ENCODE measurements around the gene GBA3.

Gene GBA3

DNA sequence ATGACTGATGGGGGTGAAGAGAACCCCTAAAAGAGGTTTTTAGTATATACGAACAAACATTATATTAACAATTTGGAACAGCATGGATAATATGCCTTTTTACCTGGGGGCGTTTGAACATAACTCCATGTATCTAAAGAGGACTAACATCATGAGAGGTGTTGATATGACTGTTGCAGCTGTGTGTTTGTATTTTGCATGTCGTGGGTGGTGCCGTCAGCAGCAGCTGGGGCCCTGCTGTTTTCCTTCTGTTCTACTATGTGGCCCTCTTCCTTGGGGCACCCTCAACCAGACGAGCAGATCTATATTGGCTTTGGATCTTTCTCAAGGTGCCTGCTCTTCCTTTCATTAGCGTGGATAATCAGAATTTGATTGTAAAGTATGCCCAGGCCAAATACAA lies 11.2 kb downstream of the GBA3 start:
- DNase-seq: no peak

DNA sequence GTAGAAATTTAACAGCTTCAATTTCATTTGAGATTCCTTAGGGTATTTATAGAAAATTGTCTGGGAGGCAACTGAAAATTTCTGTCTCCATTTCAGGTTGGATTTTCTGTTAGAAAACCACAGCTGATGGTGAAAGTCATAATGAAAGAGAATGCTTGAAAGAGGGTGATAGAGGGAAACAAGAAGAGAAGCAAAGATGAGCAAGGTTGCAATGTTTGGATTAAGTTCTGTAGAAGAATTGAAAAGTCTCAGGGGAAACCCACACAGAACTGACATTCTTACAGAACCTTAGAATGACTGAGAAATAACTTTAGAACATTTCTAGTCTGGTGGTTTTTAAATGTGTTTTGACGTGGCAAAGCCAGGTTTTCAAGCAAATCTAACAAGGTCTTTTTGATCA lies 14.7 kb downstream of the GBA3 start:
- no peak for DNase-seq

GRCh38 chr4:22708961-22709360 lies 16.2 kb downstream of the GBA3 start:
- DNase-seq: no peak

- DNase-seq: no peak
These were observed 19.4 kb downstream of the GBA3 start for GRCh38 chr4:22712105-22712504.

DNA sequence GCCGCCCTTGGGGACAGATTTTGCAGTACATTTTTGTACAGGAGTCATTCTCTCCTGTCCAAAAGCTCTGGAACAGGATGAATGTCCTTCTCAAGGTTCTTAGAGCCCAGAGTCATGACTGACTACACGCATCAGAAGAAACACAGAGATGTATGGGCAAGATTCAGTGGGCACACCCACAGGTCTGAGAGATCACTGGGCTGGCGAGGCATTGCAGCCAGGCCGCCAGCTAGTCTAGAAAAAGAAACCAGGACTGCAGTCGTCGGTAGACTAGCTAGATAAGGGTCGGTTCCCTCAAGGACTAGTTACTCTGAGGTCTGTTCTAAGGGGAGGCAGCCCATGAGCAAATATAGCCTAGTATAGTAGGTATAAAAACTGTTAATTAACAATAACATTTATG lies 19.8 kb downstream of the GBA3 start:
- DNase-seq: no peak

DNA sequence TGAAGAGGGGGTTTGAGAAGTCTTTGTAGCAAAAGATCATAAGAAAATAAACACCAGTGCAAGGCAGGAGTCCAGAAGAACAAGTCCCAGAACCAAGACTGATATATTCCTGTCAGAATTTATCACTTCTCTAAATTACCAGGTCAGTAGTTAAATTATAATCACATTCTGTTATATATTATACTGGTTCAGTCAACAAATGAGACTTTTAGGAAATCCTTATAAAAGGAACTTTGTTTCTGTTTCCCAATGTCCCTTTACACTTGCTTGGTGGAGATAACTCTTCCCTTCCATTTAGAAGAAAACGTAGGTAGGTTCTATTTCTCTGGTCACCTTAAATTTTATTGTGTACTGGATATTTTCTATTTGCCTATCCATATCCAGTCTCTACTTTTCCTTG lies 21.1 kb downstream of the GBA3 start:
- no peak for DNase-seq

GRCh38 chr4:22719218-22719617 lies 26.5 kb downstream of the GBA3 start:
- DNase-seq: no peak

DNA sequence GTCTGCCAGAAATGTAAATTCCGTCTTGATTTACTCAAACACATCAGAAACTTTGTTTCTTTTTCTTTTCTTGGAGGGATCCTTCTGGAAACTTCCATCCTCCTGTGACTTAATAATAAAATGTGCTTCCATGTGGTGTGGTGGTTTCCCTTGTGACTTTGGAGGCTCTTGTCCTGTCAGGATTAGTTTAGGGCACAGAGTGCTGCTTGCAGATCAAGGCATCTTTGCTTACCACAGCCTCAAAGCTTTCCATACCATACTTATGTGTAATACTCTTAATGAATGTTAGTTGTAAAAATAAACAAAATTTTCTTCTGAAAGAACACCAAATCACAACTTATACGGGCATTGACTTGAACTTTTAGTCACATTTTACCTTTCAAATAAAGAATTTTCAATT lies 27.4 kb downstream of the GBA3 start:
- no peak for DNase-seq

DNA sequence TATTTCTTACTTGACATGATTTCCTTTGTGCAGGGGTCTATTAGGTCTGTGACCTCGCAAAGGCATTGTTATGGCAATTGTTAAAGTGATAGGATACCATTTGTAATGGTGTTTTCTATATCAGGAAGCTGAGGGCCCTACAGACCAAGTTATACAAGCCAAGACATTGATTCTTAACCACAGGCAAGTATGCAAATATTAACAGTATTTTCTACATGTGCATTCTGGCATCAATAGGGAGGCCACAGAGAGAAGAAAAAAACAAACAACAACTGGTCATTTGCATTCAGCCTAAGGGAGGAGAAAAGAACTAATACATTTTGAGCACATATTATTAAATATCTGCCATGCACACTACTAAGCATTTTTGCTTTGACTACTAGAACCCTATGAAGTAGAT lies 28.5 kb downstream of the GBA3 start:
- DNase-seq: no peak

DNA sequence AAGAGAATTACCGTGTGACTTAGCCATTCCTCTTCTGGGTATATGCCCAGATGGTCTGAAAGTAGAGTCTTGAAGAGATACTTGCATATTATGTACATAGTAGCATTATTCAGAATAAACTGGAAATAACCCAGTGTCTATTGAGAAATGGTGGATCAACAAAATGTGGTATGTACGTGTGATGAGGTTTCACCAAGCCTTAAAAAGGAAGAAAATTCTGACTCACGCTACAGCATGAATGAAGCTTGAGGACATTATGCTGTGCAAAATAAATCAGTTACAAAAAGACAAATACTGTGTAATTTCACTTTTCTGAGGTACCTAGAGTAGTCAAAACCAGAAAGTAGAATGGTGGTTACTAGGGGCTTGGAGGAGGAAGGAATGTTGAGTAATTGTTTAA lies 37.3 kb downstream of the GBA3 start:
- no peak for DNase-seq

- no peak for DNase-seq
These were observed 41.1 kb downstream of the GBA3 start for GRCh38 chr4:22733816-22734215.

GRCh38 chr4:22736912-22737311 lies 44.2 kb downstream of the GBA3 start:
- DNase-seq: no peak

- DNase-seq: no peak
These were observed 47.2 kb downstream of the GBA3 start for GRCh38 chr4:22739968-22740367.

DNA sequence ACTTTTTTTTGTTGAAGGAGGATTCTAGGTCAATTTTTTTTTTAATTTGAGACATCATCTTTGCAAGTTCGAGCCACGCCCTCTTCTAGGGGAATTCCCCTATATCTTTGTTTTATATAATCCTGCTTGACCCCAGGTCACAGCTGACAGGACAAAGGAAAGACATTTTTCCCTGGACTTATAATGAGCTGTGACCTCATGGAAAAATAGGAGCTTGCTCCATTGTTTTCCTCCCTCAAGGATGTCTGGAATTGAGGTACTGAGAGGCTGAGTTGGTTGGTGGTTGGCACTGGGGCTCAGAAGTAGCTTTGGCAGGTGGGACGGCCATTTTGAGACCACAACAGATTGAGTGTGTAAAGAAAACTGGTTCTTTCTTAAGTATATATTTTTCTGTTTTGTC lies 49.0 kb downstream of the GBA3 start:
- DNase-seq: no peak

GRCh38 chr4:22743290-22743689 lies 50.6 kb downstream of the GBA3 start:
- DNase-seq: no peak

- DNase-seq: no peak
These were observed 51.8 kb downstream of the GBA3 start for GRCh38 chr4:22744478-22745062.

- no peak for DNase-seq
These were observed 52.5 kb downstream of the GBA3 start for GRCh38 chr4:22745234-22745633.

DNA sequence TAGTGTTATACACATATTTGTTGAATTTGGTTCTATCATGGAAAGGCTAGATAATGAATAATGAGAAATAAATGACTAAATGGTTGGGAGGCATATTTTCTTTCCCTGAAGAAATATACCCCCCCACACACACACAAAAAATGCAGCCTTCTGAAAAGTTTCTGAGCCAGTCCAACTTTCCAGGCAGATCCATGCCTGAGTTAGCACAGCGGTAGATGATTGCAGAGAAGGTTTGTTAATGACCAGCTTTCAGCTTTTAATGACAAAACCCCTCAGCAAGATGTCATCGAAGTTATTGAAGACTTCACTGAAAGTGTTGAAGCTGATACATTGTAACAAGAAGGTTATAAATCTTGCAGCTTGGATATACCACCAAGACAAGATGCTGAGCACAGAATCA lies 61.4 kb downstream of the GBA3 start:
- DNase-seq: no peak

DNA sequence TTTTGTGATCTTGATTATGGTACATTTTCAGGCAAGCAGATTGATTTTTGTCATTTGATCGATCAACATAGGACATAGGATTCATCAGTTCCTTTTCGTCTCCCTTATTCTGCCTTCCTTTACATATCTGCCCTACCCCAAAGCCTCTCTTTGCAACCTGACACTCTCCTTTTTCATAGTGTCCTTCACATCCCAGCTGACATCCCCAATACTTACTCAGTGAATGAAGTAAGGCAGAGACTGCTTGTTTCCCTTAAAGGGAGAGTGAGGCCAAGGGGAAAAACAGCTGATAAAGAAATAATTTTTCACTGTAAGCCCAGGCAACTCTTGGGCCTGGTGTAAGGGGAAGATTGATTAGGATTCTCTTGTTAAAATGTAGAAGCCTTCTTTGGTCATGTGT lies 69.8 kb downstream of the GBA3 start:
- no peak for DNase-seq

DNA sequence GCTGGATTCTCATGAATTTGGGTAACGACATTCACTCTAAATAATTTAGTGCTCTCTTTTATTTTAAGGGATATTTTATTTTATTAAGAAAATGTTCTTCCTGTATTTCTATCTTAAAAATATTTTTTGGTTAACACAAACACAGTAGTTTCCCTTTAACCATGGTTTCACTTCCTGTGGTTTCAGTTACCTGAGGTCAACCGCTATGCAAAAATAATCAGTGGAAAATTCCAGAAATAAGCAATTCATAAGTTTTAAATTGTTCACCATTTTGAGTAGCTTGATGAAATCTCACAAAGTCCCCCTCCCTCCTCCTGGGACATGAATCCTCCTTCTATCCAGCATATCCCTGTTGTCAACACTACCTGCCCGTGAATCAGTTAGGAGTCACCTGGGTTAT lies 71.4 kb downstream of the GBA3 start:
- DNase-seq: no peak

- no peak for DNase-seq
These were observed 73.3 kb downstream of the GBA3 start for GRCh38 chr4:22766068-22766467.

- no peak for DNase-seq
These were observed 85.9 kb downstream of the GBA3 start for GRCh38 chr4:22778547-22779163.

DNA sequence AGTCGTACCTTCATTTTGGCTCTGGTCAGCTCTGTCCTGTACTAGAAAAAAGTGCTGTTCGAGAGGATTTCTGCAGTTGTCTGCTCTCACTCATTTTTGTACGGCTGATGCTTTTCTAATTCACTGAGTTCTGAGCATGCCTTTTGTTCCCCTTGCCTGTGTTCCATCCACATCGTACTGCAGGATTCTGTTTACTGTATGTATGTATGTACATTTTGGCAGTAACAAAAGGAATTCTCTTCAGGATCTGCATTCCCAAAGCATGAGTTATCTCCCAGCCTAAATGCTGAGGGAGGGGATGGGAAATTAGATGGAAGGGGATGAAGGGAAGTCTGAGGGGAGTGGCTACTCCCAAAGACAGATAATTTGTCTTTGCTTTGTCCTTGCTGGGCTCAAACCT lies 87.6 kb downstream of the GBA3 start:
- no peak for DNase-seq

- no peak for DNase-seq
These were observed 88.1 kb downstream of the GBA3 start for GRCh38 chr4:22780797-22781196.

DNA sequence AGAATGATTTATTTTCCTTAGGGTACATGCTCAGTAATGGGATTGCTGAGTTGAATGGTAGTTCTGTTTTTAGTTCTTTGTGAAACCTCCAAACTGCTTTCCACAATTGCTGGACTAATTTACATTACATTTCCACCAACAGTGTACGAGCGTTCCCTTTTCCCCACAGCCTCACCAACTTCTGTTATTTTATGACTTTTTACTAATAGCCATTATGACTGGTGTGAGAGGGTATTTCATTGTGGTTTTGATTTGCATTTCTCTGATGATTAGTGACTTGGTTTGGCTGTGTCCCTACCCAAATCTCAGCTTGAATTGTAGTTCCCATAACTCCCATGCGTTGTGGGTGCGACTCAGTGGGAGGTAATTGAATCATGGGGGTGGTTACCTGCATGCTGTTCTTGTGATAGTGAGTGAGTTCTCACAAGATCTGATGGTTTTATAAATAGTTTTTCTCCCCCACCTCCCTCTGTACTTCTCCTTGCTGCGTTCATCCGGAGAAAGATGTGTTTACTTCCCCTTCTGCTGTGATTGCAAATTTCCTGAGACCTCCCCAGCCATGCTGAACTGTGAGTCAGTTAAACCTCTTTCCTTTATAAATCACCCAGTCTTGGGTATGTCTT lies 95.1 kb downstream of the GBA3 start:
- DNase-seq: no peak

All from SHP77 treated with DMSO at 0.1 percent for 48 hours (cell line).